GM19397 (cell line): Measurements from ENCODE around the gene CCSER1.

Source experiments
- ATAC-seq: cut with Tn5 transposase; IDR thresholded peaks from one replicate; pipeline ENCODE4 v1.9.1; 2021; ENCODE audit warnings: mild to moderate bottlenecking, moderate library complexity; ENCODE audit not compliant: unreplicated experiment

Gene CCSER1

GRCh38 chr4:90127706-90128345 is 632 bp downstream of the CCSER1 start:
- ATAC-seq = peak; percentile 26

- no peak for ATAC-seq
These were observed 1.8 kb downstream of the CCSER1 start for GRCh38 chr4:90128961-90129495.

- ATAC-seq = no peak
These were observed 2.9 kb downstream of the CCSER1 start for GRCh38 chr4:90130076-90130475.

GRCh38 chr4:90137555-90137954 is 10.4 kb downstream of the CCSER1 start:
- ATAC-seq = no peak

GRCh38 chr4:90142081-90142480 is 14.9 kb downstream of the CCSER1 start:
- ATAC-seq = no peak

- ATAC-seq = no peak
These were observed 18.1 kb downstream of the CCSER1 start for GRCh38 chr4:90145319-90145718.

- ATAC-seq = no peak
These were observed 19.1 kb downstream of the CCSER1 start for GRCh38 chr4:90146306-90146705.

GRCh38 chr4:90148574-90149148 is 21.5 kb downstream of the CCSER1 start:
- ATAC-seq = no peak

GRCh38 chr4:90152024-90152423 is 24.8 kb downstream of the CCSER1 start:
- no peak for ATAC-seq

GRCh38 chr4:90159193-90159592 is 32.0 kb downstream of the CCSER1 start:
- no peak for ATAC-seq

GRCh38 chr4:90160044-90160443 is 32.9 kb downstream of the CCSER1 start:
- ATAC-seq = no peak

GRCh38 chr4:90162566-90162965 is 35.4 kb downstream of the CCSER1 start:
- no peak for ATAC-seq

GRCh38 chr4:90163872-90164271 is 36.7 kb downstream of the CCSER1 start:
- ATAC-seq = no peak

- ATAC-seq = no peak
These were observed 38.7 kb downstream of the CCSER1 start for GRCh38 chr4:90165883-90166282.

- ATAC-seq = no peak
These were observed 44.3 kb downstream of the CCSER1 start for GRCh38 chr4:90171491-90171890.

- no peak for ATAC-seq
These were observed 47.4 kb downstream of the CCSER1 start for GRCh38 chr4:90174621-90175023.

GRCh38 chr4:90181644-90182043 is 54.5 kb downstream of the CCSER1 start:
- ATAC-seq = no peak

- ATAC-seq = no peak
These were observed 56.1 kb downstream of the CCSER1 start for GRCh38 chr4:90183254-90183653.

GRCh38 chr4:90184560-90184959 is 57.4 kb downstream of the CCSER1 start:
- no peak for ATAC-seq

GRCh38 chr4:90185416-90185815 is 58.2 kb downstream of the CCSER1 start:
- no peak for ATAC-seq

- ATAC-seq = no peak
These were observed 59.0 kb downstream of the CCSER1 start for GRCh38 chr4:90186229-90186628.

GRCh38 chr4:90187148-90187884 is 60.1 kb downstream of the CCSER1 start:
- ATAC-seq = no peak
